CD4-positive, alpha-beta T cell treated with Interleukin-17A for 1 hour (primary cell): Measurements from ENCODE around the gene CDY2A.
"Not testable (repeated sequence)": the region's sequence is repeated elsewhere in the genome, so short reads cannot be mapped to it uniquely, and the experiment has no call there.

ENCODE experiments used
- DNase-seq: peaks from one replicate; pipeline ENCODE4 v3.0.0-alpha.2; 2020

CDY2A gene

DNA sequence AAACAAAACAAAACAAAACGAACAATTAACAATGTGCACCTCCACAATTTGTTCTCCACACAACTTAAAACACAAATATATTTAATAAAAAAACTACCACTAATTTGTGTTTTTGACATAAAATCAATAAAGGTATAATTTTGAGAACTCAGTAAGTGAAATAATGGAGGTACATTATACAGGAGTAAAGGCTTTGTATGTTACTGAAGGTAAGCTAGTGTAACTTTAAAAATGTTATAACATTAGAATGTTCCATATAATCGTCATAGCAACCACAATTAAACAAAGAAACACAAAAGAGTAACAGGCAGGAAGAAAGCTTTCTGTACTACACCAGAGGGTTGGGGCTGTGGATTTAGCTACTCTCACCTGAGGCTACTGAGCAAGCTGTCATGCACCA is at the start of gene CDY2A:
Gene CDY2A (plus strand): TSS at position 301 of the 400 bp plus-strand sequence. CDS start 328 bp downstream, outside the sequence.
- not testable (repeated sequence) for DNase-seq

GRCh38 chrY:17997586-17997985 is 28.0 kb upstream of the CDY2A start:
- DNase-seq, result not testable (repeated sequence)

DNA sequence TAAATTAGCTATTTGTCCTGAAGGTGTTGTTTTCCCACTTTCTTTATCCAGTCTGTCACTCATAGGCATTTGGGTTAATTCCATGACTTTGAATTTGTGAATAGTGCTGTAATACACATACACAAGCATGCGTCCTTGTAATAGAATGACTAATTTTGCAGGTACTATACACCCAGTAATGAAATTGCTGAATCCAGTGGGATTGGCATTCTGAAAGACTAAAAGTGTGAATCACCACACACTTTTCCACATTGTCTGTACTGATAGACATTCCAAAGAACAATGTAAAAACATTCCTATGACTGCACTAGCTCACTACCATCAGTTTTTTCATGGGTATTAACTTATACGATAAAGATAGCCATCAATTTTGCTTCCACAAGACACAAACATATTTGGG is 27.3 kb upstream of the CDY2A start:
- DNase-seq, result not testable (repeated sequence)

DNA sequence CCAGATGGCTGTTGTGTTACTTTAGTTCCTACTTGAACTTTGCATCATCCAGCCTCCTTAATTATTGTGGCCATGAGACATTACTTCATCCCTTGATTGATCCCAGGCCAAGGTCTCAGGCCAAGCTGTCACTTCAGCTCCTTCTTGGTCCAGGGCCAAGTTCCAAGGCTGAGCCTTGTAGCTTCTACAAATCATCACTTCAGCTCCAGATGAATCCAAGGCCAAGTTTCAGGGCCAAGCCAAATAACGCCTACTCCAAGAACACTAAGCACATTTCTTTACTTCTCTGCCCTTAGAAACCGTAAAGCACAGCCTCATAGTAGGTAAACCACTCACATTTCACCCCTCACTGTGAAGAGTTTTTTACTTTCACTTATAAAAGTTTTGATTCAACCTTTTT is 1.7 kb upstream of the CDY2A start:
- DNase-seq, result not testable (repeated sequence)

DNA sequence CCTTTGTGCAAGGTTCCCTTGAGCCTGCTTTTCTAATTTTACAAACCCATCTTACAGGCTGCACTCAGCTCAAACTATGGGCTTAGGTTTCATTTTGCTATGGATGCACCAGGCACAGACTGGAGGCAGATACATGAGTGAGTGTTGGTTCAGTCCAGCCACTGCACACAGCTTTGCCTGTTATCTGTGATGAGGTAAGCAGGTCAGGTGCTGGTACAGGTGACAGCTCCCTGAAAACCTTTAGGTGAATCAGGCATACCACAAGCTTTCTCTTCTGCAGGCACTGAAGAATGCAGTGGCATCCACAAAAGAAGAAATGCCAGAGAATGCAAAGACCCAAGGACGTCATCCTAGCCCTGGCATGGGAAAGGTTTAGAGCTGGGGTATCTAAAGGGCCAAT is 3.3 kb downstream of the CDY2A start:
- DNase-seq, result not testable (repeated sequence)

GRCh38 chrY:18030178-18030577 is 4.6 kb downstream of the CDY2A start:
- DNase-seq, result not testable (repeated sequence)

DNA sequence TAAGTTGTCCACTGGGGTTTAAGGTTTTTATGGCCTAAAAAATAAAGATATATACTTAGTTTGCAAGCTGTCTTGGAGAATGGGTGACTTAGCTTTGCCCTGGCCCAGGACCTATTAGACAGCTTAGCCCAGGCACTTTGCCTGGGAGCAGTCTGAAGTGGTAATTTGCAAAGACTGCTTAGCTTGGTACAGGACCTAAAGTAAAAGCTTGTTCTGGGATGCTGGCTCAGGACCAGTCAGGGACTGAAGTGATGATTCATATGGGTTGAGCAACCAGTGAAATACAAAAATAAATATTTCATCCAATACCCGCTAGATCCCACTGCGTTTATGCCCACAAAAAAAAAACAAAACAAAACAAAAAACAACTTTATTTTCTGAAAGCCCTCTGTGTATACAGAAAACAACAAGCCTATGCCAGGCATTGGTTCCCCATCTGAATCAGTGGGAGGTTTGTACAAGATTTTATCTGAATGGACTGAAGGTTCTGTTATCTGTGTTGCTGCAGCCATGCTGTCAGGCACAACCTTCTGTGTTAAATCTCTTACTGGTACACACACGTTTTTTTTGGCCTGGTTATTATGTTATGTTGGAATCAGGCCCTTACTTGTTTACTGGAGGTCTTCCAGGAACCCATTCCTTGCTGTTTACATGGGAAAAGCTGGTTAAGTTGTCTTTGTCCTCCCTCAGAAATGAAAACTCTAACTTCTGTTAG is 8.7 kb downstream of the CDY2A start:
- DNase-seq, result not testable (repeated sequence)

- not testable (repeated sequence) for DNase-seq
Observed at GRCh38 chrY:18034864-18035263, 9.3 kb downstream of the CDY2A start.

GRCh38 chrY:18044990-18045389 is 19.4 kb downstream of the CDY2A start:
- DNase-seq, result not testable (repeated sequence)

- DNase-seq, result not testable (repeated sequence)
Observed at GRCh38 chrY:18048149-18049040, 22.8 kb downstream of the CDY2A start.

DNA sequence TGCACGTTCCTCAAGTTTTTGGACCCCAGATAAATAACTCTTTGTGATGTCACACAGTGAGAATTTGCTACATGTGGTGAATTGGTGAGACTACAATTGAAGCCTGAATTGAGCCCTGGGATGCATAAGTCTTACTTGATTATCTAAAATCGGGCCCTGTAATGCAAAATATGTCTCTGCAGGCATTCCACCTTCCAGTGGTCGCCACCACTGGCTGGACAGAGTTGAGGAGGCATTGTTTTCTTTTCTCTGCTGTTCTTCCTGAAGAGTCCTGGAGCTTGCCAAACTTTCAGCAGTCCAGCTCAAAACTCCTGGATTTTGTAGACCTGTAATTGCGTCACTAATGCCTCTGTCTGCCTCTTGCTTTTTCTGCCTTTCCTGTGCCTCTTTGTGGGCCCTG is 23.5 kb downstream of the CDY2A start:
- not testable (repeated sequence) for DNase-seq

- not testable (repeated sequence) for DNase-seq
Observed at GRCh38 chrY:18056473-18056872, 30.9 kb downstream of the CDY2A start.

DNA sequence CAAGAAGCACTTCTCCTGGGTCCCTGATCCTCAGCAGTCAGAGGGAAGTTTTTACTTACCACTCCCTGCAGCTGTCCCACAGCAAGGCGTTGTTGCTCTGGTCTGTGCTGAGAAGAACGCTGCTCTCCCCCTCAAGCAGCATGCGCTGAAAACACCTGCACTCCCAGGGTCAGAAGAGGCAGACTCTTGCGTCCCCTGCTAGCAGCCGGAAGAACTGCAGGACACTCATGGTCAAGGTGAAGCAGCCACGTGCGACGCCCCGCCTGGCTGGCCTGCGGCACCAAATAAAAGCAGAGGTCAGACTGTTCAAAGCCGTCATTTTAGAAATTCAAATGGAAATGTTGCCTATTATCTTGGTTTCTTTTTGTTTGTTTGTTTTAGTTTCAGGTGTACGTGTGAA is 47.9 kb downstream of the CDY2A start:
- not testable (repeated sequence) for DNase-seq
